GM19238 (cell line): ENCODE measurements around the gene MEP1B.

Experiments
- DNase-seq: peaks from one replicate; pipeline ENCODE4 v3.0.0; 2011; ENCODE audit warnings: low spot score; ENCODE audit not compliant: insufficient read length

Gene MEP1B

GRCh38 chr18:32262092-32262491, 72.3 kb downstream of the MEP1B start:
- DNase-seq, result no peak

GRCh38 chr18:32264401-32264800, 74.6 kb downstream of the MEP1B start:
- no peak for DNase-seq

DNA sequence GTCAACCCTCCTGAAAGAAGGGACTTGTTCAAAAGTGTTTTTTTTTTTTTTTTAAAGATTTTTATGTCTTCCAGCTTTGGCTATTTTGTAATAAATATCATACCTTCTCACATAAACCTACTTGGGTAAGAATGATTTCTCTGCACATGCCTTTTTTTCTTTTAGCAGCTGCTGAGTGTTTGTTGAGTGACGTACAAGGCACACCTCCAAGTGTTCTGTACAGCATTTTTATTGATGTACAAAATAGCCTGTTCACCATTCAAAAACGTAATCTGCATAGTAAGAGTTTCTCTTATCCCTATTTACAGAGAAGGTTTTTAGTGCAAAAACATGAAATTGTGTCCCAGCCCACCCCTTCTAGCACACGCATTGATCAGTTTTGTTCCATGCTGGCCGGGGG, 77.6 kb downstream of the MEP1B start:
- DNase-seq, result no peak
